Astrocyte (in vitro differentiated cells and primary cell): ENCODE data around the gene TGFBI.
A peak's percentile ranks its signal among the peaks of the same experiment; 100 is the strongest.

Experiments
- CTCF ChIP-seq: IDR thresholded peaks from 2 replicates; pipeline ENCODE4 v1.5.1; 2011; ENCODE audit warnings: low read depth, mild to moderate bottlenecking, inconsistent platforms, low read length, moderate library complexity; ENCODE audit not compliant: insufficient read depth
- EZH2 ChIP-seq: IDR thresholded peaks from 2 replicates; pipeline ENCODE4 v1.6.1; 2012; ENCODE audit warnings: mild to moderate bottlenecking, low read length, inconsistent platforms; ENCODE audit not compliant: insufficient read depth

DNA sequence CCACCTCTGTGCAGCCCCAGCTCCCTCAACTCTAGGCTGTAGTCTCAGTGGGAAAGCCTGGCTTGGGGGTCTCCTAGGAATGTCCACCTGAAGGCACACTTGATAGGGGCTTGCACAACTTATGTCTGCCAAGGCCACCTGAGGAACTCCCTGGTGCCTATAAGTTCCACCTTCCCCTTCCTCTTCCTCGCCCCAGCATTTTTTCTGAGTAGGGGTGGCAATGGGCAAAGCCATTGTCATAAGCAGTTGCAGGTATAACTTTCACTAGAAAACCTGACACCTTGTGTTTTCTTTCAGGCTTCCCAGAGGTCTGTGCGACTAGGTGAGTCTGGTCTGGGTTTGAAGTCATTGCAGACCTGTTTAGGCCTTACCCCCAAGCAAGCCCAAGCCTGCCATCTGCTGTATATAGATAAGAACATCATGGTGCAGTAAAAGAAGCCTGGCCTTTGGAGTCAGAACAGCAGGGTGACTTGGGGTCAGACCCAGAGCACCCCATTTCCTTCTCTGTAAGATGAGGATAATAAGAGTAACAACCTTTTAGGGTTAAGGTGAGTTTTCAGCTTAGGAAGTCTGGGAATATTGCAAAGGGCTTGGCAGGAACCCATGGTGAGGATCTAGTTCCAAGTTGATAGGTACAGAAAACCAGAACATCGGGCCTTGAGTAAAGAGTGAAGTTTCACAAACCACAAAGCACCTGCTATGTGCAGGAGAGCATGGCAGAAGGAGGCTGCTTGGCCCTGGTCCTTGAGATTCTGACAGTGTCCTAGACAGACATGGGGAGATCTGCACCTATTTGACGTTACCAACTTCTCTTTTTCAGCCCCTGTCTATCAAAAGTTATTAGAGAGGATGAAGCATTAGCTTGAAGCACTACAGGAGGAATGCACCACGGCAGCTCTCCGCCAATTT, 33.8 kb downstream of the TGFBI start:
- TF ChIP-seq CTCF (peak; percentile 9), EZH2 (no peak)
